Activated CD8-positive, alpha-beta T cell treated with anti-CD3 and anti-CD28 coated beads for 36 hours (primary cell): ENCODE measurements around the gene CCDC92B. TPM values are rescaled to one million over a fixed set of nuclear protein-coding genes. Genes with fewer than 3 reads are reported as not detected.
"Not testable (repeated sequence)": the region's sequence is repeated elsewhere in the genome, so short reads cannot be mapped to it uniquely, and the experiment has no call there.

Experiments
- ATAC-seq: fragments of 200-7000 bp; cut with Tn5 transposase; one replicate; pipeline ENCODE4 v1.10.0; 2021; ENCODE audit warnings: mild to moderate bottlenecking, moderate library complexity
- CTCF ChIA-PET: fragments of 350-600 bp; sonication (Branson Sonifier 250); formaldehyde crosslinking; loops from one replicate; lab custom pipeline; 2021; ENCODE audit warnings: antibody characterized with exemption; lab: Charles Lee
- POLR2A ChIA-PET: fragments of 350-600 bp; sonication (Branson Sonifier 250); formaldehyde crosslinking; loops from one replicate; lab custom pipeline; 2021; ENCODE audit warnings: antibody characterized with exemption; lab: Charles Lee
- DNase-seq: peaks from one replicate; pipeline ENCODE4 v3.0.0-alpha.2; 2020
- H3K27ac Mint-ChIP-seq: one replicate; pipeline ENCODE4 v1.8.0; 2021; ENCODE audit warnings: mild to moderate bottlenecking, mixed read lengths
- H3K27me3 Mint-ChIP-seq: one replicate; pipeline ENCODE4 v1.8.0; 2021; ENCODE audit warnings: mixed read lengths
- H3K36me3 Mint-ChIP-seq: one replicate; pipeline ENCODE4 v1.8.0; 2021; ENCODE audit warnings: low read depth, mixed read lengths
- H3K4me1 Mint-ChIP-seq: one replicate; pipeline ENCODE4 v1.8.0; 2021; ENCODE audit warnings: low read depth, mixed read lengths
- H3K4me3 Mint-ChIP-seq: one replicate; pipeline ENCODE4 v1.8.0; 2021; ENCODE audit warnings: mild to moderate bottlenecking, moderate library complexity, mixed read lengths
- H3K9me3 Mint-ChIP-seq: one replicate; pipeline ENCODE4 v1.8.0; 2021; ENCODE audit warnings: mixed read lengths
- CTCF ChIP-seq: fragments of 200-600 bp; IDR thresholded peaks from one replicate; pipeline ENCODE4 v1.8.0; 2022; ENCODE audit warnings: antibody characterized with exemption, mild to moderate bottlenecking
- intact Hi-C: fragments of 100-400 bp; cut with micrococcal nuclease; formaldehyde crosslinking; loops from one replicate; pipeline ENCODE4 v1.10.0; 2022
- total RNA-seq, 2 experiments: library from RNA; stranded (reverse); gene quantifications; one replicate each; pipeline ENCODE4 v1.2.3, GENCODE V29; 2021

CCDC92B gene
- total RNA-seq, 2 experiments from 2014 or later: 0.09 TPM; not detected in 1

- no peak for ATAC-seq
- no peak for TF ChIP-seq CTCF
- H3K4me1 Mint-ChIP-seq: peaks cover under 1% of the 10 kb centered on the region
- H3K9me3 Mint-ChIP-seq: no peaks in the 10 kb centered on the region
- H3K4me3 Mint-ChIP-seq: no peak overlapping the region
- ChIA-PET CTCF (interaction anchor here (1.4 kb wide), 1 partner anchor 66 kb away, joined by 3 read pairs; no protein-coding TSS in a partner anchor), POLR2A (interaction anchor here (0.6 kb wide), 1 partner anchor 26 kb away, joined by 3 read pairs; no protein-coding TSS in a partner anchor)
- H3K27me3 Mint-ChIP-seq: peaks cover 15% of the 10 kb centered on the region
- no peaks in the 10 kb centered on the region for H3K36me3 Mint-ChIP-seq
- DNase-seq: no peak
- intact Hi-C loops: loop anchor here (10.0 kb wide), 1 partner anchor 53 kb away; no protein-coding TSS in a partner anchor
- no peak overlapping the region for H3K27ac Mint-ChIP-seq
These were observed 32.6 kb upstream of the CCDC92B start for GRCh38 chr17:2782055-2782454.

- intact Hi-C loops: loop anchor here (10.0 kb wide), 1 partner anchor 53 kb away; no protein-coding TSS in a partner anchor
- DNase-seq, ATAC-seq, H3K4me3 Mint-ChIP-seq, H3K36me3 Mint-ChIP-seq, H3K4me1 Mint-ChIP-seq, CTCF ChIA-PET, H3K27ac Mint-ChIP-seq, H3K9me3 Mint-ChIP-seq, POLR2A ChIA-PET: not testable (repeated sequence)
- peaks cover 18% of the 10 kb centered on the region for H3K27me3 Mint-ChIP-seq
These were observed 32.1 kb upstream of the CCDC92B start for GRCh38 chr17:2781598-2781997.

- ChIA-PET CTCF (no interaction called here), POLR2A (no interaction called here)
- DNase-seq (no peak), ATAC-seq (no peak)
- H3K4me3 Mint-ChIP-seq: no peak overlapping the region
- no peak for TF ChIP-seq CTCF
- no peaks in the 10 kb centered on the region for H3K9me3 Mint-ChIP-seq
- H3K4me1 Mint-ChIP-seq: peaks cover 4% of the 10 kb centered on the region
- no peak overlapping the region for H3K27ac Mint-ChIP-seq
- H3K36me3 Mint-ChIP-seq: no peaks in the 10 kb centered on the region
- intact Hi-C loops: loop anchor here (10.0 kb wide), 1 partner anchor 54 kb away; no protein-coding TSS in a partner anchor
- peaks cover 20% of the 10 kb centered on the region for H3K27me3 Mint-ChIP-seq
These were observed 31.5 kb upstream of the CCDC92B start for GRCh38 chr17:2780931-2781454.

- intact Hi-C loops: loop anchor here (10.0 kb wide), 1 partner anchor 55 kb away; no protein-coding TSS in a partner anchor
- Mint-ChIP-seq H3K4me3 (no peak overlapping the region), H3K27ac (no peak overlapping the region), H3K4me1 (peaks cover 4% of the 10 kb centered on the region), H3K36me3 (no peaks in the 10 kb centered on the region), H3K9me3 (no peaks in the 10 kb centered on the region), H3K27me3 (peaks cover 27% of the 10 kb centered on the region)
- TF ChIP-seq CTCF: no peak
- ATAC-seq (no peak), DNase-seq (no peak)
- CTCF ChIA-PET: no interaction called here
- POLR2A ChIA-PET: no interaction called here
These were observed 30.8 kb upstream of the CCDC92B start for GRCh38 chr17:2780256-2780655.

- Mint-ChIP-seq H3K36me3 (no peaks in the 10 kb centered on the region), H3K4me1 (peaks cover 4% of the 10 kb centered on the region), H3K4me3 (no peak overlapping the region), H3K9me3 (no peaks in the 10 kb centered on the region), H3K27ac (no peak overlapping the region), H3K27me3 (peaks cover 31% of the 10 kb centered on the region)
- DNase-seq: no peak
- no peak for ATAC-seq
- ChIA-PET POLR2A (no interaction called here), CTCF (no interaction called here)
- intact Hi-C loops: no loop called here
- no peak for TF ChIP-seq CTCF
These were observed 30.1 kb upstream of the CCDC92B start for GRCh38 chr17:2779545-2779944.
